ENCODE results near the gene ZFAND6.

The ZFAND6 gene

DNA sequence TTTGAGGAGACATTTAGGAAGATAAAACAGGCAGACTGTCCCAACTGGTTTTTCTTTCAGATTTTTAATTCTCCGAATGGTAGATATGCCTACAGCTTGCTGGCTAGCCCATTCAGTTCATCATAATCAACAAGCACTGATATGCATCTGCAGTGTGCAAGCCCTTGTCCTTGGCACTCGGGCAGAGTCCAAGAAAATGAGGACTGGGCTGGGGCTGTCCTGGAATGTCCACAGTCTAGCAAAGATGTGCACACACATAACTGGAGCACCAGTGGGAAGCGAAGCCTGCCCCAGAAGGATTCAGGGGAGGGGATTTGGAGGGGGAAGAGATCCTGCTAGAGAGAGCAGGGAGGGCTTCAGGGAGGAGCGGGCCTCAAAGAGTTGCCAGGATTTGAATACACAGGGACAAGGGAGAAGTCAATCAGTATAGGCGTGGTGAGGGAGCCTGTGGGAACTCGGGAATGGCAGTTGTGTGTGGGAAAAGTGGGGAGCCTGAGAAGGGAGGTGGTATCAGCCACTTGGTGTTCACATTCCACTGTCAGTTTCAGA lies 102.1 kb downstream of the ZFAND6 start:
- TF ChIP-seq GATA3 (IDR thresholded peaks at IDR 0.05; ENCODE audit: low read depth, low read length) (no peak), GATA2 (IDR thresholded peaks at IDR 0.05; ENCODE audit: low read depth, low read length) (no peak)

GRCh38 chr15:80162059-80162554 lies 102.6 kb downstream of the ZFAND6 start:
- TF ChIP-seq GATA2 (IDR thresholded peaks at IDR 0.05; ENCODE audit: low read depth, low read length) (no peak), GATA3 (IDR thresholded peaks at IDR 0.05; ENCODE audit: low read depth, low read length) (no peak)

- no peak for TF ChIP-seq GATA2 (IDR thresholded peaks at IDR 0.05; ENCODE audit: low read depth, low read length)
- TF ChIP-seq GATA3 (IDR thresholded peaks at IDR 0.05; ENCODE audit: low read depth, low read length) = no peak
These were observed 103.7 kb downstream of the ZFAND6 start for GRCh38 chr15:80163217-80163616.

DNA sequence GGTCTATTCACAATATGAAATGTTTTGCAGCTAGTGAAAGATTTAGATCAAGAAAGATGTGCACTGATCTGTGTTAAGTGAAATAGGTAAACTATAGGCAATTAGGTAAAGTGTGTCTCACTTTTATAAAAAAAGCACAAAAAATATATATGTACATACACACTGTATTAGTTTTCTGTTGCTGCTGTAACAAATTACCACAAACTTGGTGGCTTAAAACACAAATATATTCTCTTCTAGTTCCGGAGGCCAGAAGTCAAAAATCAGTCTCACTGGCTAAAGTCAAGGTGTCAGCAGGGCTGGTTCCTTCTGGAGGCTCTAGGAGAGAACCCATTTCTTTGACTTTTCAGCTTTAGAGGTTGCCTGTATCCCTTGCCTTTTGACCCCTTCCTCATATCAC lies 104.4 kb downstream of the ZFAND6 start:
- TF ChIP-seq GATA3 (IDR thresholded peaks at IDR 0.05; ENCODE audit: low read depth, low read length) (no peak), GATA2 (IDR thresholded peaks at IDR 0.05; ENCODE audit: low read depth, low read length) (no peak)

GRCh38 chr15:80167936-80168335 lies 108.5 kb downstream of the ZFAND6 start:
- no peak for TF ChIP-seq GATA3 (IDR thresholded peaks at IDR 0.05; ENCODE audit: low read depth, low read length)
- no peak for TF ChIP-seq GATA2 (IDR thresholded peaks at IDR 0.05; ENCODE audit: low read depth, low read length)

GRCh38 chr15:80168421-80168820 lies 108.9 kb downstream of the ZFAND6 start:
- TF ChIP-seq GATA3 (IDR thresholded peaks at IDR 0.05; ENCODE audit: low read depth, low read length) (no peak), GATA2 (IDR thresholded peaks at IDR 0.05; ENCODE audit: low read depth, low read length) (no peak)

DNA sequence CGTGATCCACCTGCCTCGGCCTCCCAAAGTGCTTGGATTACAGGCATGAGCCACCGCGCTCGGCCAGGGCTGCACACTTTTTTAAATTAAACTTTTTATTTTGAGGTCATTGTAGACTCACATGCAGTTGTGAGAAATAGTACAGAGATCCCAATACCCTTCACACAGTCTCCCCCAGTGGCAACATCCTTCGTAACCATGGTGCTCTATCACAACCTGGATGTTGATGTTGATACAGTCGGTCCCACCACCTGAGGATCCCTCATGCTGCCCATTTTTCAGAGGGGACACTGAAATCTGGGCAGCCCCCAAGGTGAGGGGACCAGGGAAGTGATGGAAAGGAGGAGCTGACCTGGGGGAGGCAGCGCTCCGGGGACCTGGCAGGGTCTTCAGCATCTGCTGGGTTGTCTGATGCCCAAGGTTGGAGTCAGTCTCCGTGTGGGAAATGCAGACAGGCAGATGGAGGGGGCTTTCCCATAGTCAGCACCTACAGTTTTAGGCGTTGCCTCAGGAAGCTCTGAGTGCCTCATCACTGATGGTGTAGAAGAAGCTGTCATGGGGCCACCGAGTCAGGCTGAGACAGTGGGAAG lies 110.4 kb downstream of the ZFAND6 start:
- TF ChIP-seq GATA2 (IDR thresholded peaks at IDR 0.05; ENCODE audit: low read depth, low read length) (no peak), GATA3 (IDR thresholded peaks at IDR 0.05; ENCODE audit: low read depth, low read length) (no peak)

GRCh38 chr15:80170596-80170995 lies 111.1 kb downstream of the ZFAND6 start:
- TF ChIP-seq GATA2 (IDR thresholded peaks at IDR 0.05; ENCODE audit: low read depth, low read length) = no peak
- no peak for TF ChIP-seq GATA3 (IDR thresholded peaks at IDR 0.05; ENCODE audit: low read depth, low read length)

DNA sequence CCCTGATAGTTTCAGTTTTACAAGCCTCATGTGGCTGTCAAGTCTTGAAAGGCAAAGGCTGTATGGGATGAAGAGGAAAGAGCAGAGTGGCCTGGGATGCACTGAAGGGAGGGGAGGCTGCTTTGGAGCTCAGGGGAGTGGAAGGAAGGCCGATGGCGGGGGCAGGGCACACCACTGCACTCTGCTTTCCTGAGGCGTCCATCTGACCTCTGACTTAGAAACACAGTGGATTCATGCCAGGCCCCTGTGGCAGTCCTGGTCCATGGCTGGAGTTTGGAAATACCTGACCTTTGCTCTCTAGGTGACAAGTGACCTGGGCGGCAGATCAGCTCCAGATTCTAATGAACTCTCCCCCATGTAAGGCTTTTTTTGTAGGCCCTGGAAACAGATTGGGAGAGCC lies 112.3 kb downstream of the ZFAND6 start:
- TF ChIP-seq GATA2 (IDR thresholded peaks at IDR 0.05; ENCODE audit: low read depth, low read length) = no peak
- no peak for TF ChIP-seq GATA3 (IDR thresholded peaks at IDR 0.05; ENCODE audit: low read depth, low read length)

DNA sequence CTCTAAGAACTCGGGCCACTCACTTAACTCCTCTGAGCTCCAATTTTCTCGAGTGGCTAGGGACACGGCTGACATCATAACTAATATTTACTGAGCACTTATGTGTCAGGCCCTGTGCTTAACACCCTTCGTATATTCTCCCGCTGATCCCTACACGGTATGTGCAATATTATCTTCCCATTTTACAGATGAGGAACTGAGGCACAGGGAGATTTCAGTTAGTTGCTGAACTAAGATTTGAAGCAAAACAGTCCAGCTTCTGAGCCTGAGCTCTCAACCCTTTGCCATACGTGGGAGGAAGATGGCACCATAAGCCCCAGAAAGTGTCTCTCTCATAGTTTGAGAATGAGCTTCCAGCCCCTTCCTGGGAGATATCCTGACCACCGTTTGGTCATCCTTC lies 112.9 kb downstream of the ZFAND6 start:
- TF ChIP-seq GATA2 (IDR thresholded peaks at IDR 0.05; ENCODE audit: low read depth, low read length) = no peak
- no peak for TF ChIP-seq GATA3 (IDR thresholded peaks at IDR 0.05; ENCODE audit: low read depth, low read length)

GRCh38 chr15:80173022-80173759 lies 113.7 kb downstream of the ZFAND6 start:
- TF ChIP-seq GATA2 (IDR thresholded peaks at IDR 0.05; ENCODE audit: low read depth, low read length) (no peak), GATA3 (IDR thresholded peaks at IDR 0.05; ENCODE audit: low read depth, low read length) (no peak)

DNA sequence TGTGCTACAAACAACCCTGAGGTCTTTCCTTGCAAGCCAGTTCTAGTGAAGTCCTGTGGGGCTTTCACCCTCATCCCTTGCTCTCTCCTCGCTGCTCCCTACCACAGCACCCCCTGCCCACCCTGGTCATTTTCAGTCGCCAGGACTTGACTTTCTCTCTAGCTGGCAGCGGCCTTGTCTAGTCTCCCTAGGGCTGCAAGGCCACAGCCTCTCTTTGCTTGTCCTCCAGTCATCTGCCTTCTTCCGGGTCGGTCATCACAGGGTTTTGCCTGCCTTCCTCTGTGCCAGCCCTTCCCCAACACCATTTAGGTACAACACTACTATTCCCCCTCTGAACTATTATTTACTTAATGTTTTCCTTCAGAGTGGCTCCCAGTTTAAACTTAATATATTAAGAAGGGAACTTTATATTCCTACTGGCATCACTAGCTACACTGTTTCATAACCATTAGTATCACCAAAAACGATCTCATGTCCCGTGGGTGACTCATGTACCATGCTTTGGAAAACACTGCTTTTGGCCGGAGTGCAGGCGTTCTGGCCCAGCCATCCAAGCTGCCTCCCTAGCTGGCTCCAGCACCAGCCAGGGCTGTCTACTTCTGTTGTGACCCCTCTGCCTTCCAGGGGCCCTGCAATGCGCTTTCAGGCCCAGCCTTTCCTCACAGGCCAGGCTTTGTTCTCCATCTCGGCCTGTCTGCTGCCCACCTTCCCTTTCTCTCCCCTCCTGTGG lies 114.7 kb downstream of the ZFAND6 start:
- no peak for TF ChIP-seq GATA2 (IDR thresholded peaks at IDR 0.05; ENCODE audit: low read depth, low read length)
- no peak for TF ChIP-seq GATA3 (IDR thresholded peaks at IDR 0.05; ENCODE audit: low read depth, low read length)

DNA sequence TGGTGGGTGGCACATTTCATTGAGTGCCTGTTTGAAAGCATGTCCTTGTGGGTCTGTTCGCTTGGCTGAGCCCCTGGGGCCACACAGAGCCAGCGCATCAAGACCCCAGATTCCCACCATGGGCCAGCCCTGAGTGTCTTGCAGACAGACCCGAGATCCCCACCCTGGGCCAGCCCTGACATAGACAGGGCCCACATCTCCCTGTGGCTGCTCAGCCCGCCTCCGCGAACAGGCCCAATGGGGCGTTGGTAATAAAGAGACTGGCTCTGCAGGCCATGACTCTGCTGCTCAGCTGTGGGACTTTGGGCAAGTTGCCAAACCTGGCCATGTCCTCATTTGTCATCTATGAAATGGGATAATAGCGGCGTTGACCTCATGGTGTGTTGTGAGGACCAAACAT lies 116.0 kb downstream of the ZFAND6 start:
- no peak for TF ChIP-seq GATA3 (IDR thresholded peaks at IDR 0.05; ENCODE audit: low read depth, low read length)
- no peak for TF ChIP-seq GATA2 (IDR thresholded peaks at IDR 0.05; ENCODE audit: low read depth, low read length)

DNA sequence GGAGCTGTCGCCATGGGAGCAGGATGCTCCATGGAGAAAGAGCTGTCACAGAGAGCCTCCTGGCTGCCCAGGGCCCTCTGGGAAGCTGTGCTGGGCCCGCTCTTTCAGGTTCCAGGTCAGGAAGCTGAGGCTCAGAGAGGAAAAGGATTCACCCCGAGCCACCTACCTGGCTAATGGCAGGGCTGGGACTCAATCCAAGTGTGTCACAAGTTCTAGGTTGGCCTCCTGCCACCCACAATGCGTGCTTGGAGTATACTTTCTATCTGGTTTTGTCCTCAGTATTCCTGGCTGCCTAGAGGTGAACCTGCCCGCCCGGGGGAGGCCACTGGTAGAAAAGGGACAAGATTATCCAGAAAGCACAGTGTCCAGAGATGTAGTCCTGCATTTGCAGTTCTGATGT lies 117.0 kb downstream of the ZFAND6 start:
- TF ChIP-seq GATA2 (IDR thresholded peaks at IDR 0.05; ENCODE audit: low read depth, low read length) = no peak
- no peak for TF ChIP-seq GATA3 (IDR thresholded peaks at IDR 0.05; ENCODE audit: low read depth, low read length)

All from SH-SY5Y (cell line).